Measurements from ENCODE around the gene TP63. TPM values are rescaled to one million over a fixed set of nuclear protein-coding genes. Genes with fewer than 3 reads are reported as not detected.

TP63 gene
- total and polyA plus RNA-seq, 12 donors, result 0.11 to 0.84 (median 0.16) TPM; not detected in 1

DNA sequence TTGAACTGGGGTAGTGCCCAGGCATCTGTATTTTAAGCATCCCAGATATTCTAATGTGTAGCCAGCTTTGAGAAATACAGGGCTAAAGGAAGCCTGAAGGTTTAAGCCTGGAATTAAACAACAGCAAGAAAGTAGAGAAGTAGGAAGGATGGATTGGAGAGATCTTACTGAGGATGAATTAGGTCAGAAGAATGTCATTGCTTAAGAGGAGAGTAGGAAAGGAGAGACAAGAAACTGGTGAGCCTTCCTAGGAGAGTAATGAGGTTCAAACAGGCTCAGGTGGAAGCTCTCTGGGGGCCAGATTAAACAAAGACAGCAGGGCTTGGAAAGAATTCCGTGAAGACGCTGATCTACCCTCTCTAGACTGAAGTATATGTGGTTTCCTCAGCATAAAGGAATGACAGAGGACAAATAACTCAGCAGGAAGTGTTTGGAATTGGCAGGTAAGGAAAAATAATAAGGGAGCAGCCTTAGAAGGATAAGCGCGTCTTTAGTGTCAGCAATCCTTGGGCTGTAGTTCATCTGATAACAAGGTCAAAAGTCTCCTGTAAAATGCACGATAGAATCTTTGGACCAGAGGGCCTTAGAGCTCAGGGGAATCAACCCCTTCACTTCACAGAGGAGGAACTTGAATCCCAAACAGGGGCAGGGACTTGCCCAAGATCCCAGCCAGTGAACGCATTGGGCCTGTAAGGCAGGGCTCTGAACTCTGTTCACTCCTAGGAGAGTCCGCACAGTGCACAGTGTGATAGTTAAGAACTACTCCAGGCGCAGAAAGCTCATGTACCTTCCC, 90.9 kb downstream of the TP63 start:
- no peaks in the 10 kb centered on the region for H3K9me3 ChIP-seq (replicated peaks in 1 of 3)
- TF ChIP-seq, protein P1, sequence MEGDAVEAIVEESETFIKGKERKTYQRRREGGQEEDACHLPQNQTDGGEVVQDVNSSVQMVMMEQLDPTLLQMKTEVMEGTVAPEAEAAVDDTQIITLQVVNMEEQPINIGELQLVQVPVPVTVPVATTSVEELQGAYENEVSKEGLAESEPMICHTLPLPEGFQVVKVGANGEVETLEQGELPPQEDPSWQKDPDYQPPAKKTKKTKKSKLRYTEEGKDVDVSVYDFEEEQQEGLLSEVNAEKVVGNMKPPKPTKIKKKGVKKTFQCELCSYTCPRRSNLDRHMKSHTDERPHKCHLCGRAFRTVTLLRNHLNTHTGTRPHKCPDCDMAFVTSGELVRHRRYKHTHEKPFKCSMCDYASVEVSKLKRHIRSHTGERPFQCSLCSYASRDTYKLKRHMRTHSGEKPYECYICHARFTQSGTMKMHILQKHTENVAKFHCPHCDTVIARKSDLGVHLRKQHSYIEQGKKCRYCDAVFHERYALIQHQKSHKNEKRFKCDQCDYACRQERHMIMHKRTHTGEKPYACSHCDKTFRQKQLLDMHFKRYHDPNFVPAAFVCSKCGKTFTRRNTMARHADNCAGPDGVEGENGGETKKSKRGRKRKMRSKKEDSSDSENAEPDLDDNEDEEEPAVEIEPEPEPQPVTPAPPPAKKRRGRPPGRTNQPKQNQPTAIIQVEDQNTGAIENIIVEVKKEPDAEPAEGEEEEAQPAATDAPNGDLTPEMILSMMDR (IDR thresholded peaks at IDR 0.05), result no peak
- no peak for TF ChIP-seq POLR2A (IDR thresholded peaks at IDR 0.05)
- DNase-seq, result no peak
- H3K4me3 ChIP-seq, result no peak overlapping the region
- intact Hi-C loops (cut with DNase I), result no loop called here
- no peaks in the 10 kb centered on the region for H3K4me1 ChIP-seq (replicated peaks in 1 of 2)
- H3K36me3 ChIP-seq (replicated peaks in 1 of 2), result no peaks in the 10 kb centered on the region
- H3K27ac ChIP-seq, result no peak overlapping the region
- no peaks in the 10 kb centered on the region for H3K27me3 ChIP-seq
- WGBS, 4 donors, result 83 to 87% (median 85%) methylated on average over 7 to 8 of the region's 8 CpGs

DNA sequence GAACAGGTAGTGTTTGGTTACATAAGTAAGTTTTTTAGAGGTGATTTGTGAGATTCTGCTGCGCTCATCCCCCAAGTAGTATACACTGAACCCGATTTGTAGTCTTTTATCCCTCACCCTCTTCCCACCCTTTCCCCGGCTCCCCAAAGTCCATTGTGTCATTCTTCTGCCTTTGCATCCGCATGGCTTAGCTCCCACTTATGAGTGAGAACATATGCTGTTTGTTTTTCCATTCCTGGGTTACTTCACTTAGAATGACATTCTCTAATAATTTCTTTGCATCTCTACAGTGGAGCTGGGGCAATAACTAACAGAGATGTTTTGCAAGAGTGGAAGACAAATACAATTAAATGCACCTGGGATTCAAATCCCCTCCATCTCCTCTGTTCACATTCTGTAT, 93.2 kb downstream of the TP63 start:
- 78 to 88% (median 85%) methylated on average over 4 of the region's 4 CpGs for WGBS, 4 donors
- Histone ChIP-seq H3K9me3 (replicated peaks in 1 of 3) (no peaks in the 10 kb centered on the region), H3K27ac (no peak overlapping the region), H3K4me3 (no peak overlapping the region), H3K36me3 (replicated peaks in 1 of 2) (no peaks in the 10 kb centered on the region), H3K4me1 (replicated peaks in 1 of 2) (no peaks in the 10 kb centered on the region), H3K27me3 (no peaks in the 10 kb centered on the region)
- TF ChIP-seq POLR2A (IDR thresholded peaks at IDR 0.05), result no peak
- TF ChIP-seq, protein P1 (IDR thresholded peaks at IDR 0.05), result no peak
- intact Hi-C loops (cut with DNase I), result no loop called here
- no peak for DNase-seq

DNA sequence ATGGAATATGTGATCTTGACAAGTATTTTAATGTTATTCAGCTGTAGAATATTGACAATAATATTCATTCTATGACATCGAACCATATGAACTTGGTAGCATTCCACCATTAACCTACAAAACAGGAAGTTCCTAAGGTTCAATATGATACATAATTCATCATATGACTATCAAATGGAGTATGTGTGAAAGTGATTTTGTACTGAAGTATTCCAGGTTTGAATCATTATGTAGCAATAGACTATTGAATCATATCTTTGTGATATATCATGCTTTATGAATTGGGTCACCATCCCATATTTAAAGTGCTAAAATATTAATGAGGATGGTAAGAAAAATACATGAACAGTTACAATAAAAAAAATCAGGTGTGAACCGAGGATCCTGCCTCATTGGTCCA, 95.1 kb downstream of the TP63 start:
- Histone ChIP-seq H3K9me3 (replicated peaks in 1 of 3) (no peaks in the 10 kb centered on the region), H3K27ac (no peak overlapping the region), H3K4me3 (no peak overlapping the region), H3K36me3 (replicated peaks in 1 of 2) (no peaks in the 10 kb centered on the region), H3K4me1 (replicated peaks in 1 of 2) (no peaks in the 10 kb centered on the region), H3K27me3 (no peaks in the 10 kb centered on the region)
- no peak for DNase-seq
- TF ChIP-seq, protein P1 (IDR thresholded peaks at IDR 0.05), result no peak
- TF ChIP-seq POLR2A (IDR thresholded peaks at IDR 0.05), result no peak
- intact Hi-C loops (cut with DNase I), result no loop called here
- WGBS, 4 donors, result 78 to 95% (median 85%) methylated on average over 2 of the region's 2 CpGs

DNA sequence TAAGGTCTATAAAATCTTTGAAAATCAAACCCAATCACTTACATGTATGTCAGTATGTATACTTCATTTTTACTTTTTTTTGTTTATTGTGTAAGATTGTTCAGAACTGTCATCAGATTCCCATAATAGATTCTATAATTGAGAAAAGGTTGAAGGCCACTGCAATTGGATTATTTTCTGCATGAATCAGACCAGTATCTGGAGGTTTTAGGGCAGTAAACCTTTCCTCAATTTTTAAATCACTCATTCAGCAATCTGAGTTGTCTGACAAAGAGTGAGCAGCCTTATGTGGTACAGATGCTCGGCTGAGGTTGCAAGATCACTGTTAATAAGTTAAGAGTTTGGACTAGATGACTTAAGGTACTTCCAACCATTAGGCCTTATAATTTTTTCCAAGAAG, 96.0 kb downstream of the TP63 start:
- no peak for DNase-seq
- TF ChIP-seq, protein P1 (IDR thresholded peaks at IDR 0.05), result no peak
- no peak for TF ChIP-seq POLR2A (IDR thresholded peaks at IDR 0.05)
- 87 to 100% (median 96%) methylated on average over 1 of the region's 1 CpG for WGBS, 4 donors
- intact Hi-C loops (cut with DNase I), result no loop called here
- Histone ChIP-seq H3K27me3 (no peaks in the 10 kb centered on the region), H3K36me3 (replicated peaks in 1 of 2) (no peaks in the 10 kb centered on the region), H3K4me3 (no peak overlapping the region), H3K4me1 (replicated peaks in 1 of 2) (no peaks in the 10 kb centered on the region), H3K9me3 (replicated peaks in 1 of 3) (no peaks in the 10 kb centered on the region), H3K27ac (no peak overlapping the region)

All from adrenal gland (tissue), 12 donors.